ENCODE data around the gene ACTR1B. TPM values are rescaled to one million over a fixed set of nuclear protein-coding genes. Genes with fewer than 3 reads are reported as not detected.
A peak's percentile ranks its signal among the peaks of the same experiment; 100 is the strongest.

Gene ACTR1B
- total and polyA plus RNA-seq, 7 donors = 38.3 to 65.4 (median 50.9) TPM

DNA sequence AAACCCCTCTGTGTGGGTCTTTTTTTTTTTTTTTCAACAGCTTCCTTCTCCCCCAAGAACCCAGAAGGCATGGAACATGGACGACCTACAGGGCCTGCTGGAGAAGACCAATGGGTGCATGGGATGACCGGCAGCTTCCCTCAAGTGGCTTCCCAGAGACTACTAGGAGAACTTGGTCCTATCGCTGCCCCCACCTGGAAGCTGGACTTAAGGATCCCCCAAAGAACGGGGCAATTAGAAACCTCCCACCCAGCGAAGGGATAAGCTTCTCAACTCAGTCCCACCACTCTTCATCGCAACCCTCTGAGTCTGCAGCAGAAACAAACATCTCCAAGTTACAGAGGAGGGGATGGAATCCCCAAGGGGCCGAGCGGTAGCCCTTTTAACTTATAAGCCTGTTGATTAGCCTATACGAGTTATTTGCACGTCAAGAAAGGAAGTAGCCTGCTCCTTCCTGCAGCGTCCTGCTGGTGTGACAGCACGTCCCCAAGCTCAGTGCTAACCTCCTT, 1.4 kb downstream of the ACTR1B start:
- H3K4me3 ChIP-seq = peak overlapping the region; percentile 84
- WGBS, 3 donors = 30 to 35% (median 33%) methylated on average over 12 of the region's 12 CpGs
- no peak for TF ChIP-seq CTCF (IDR thresholded peaks at IDR 0.05)
- ATAC-seq (no peak), DNase-seq (no peak)
- H3K27ac ChIP-seq = peak overlapping the region; percentile 98
- peaks cover 24% of the 10 kb centered on the region for H3K4me1 ChIP-seq
- H3K36me3 ChIP-seq (ENCODE audit: insufficient read depth in 1 of 2, low read depth in 1 of 2) = peaks cover 10 to 29% of the 10 kb centered on the region in 2 donors
- no peaks in the 10 kb centered on the region for H3K27me3 ChIP-seq (ENCODE audit: insufficient read depth in 3 of 3, low read length in 2 of 3)
- H3K9me3 ChIP-seq = no peaks in the 10 kb centered on the region
- intact Hi-C loops (cut with DNase I) = loop anchor here (1.0 to 10.0 kb wide), 3 partner anchors 16 to 68 kb away; partner anchors contain the start of gene COX5B (in 1 of the 2)

GRCh38 chr2:97661927-97662326, 1.9 kb downstream of the ACTR1B start:
- Histone ChIP-seq H3K9me3 (no peaks in the 10 kb centered on the region), H3K4me1 (peaks cover 24% of the 10 kb centered on the region), H3K27me3 (ENCODE audit: insufficient read depth in 3 of 3, low read length in 2 of 3) (no peaks in the 10 kb centered on the region), H3K27ac (peak overlapping the region; percentile 98), H3K4me3 (peak overlapping the region; percentile 84), H3K36me3 (ENCODE audit: insufficient read depth in 1 of 2, low read depth in 1 of 2) (peaks cover 10 to 34% of the 10 kb centered on the region in 2 donors)
- TF ChIP-seq CTCF (IDR thresholded peaks at IDR 0.05) = no peak
- intact Hi-C loops (cut with DNase I) = loop anchor here (1.0 to 10.0 kb wide), 3 partner anchors 16 to 67 kb away; partner anchors contain the start of gene COX5B (in 1 of the 2)
- 71 to 84% (median 77%) methylated on average over 6 of the region's 6 CpGs for WGBS, 3 donors
- DNase-seq (no peak), ATAC-seq (no peak)

- TF ChIP-seq CTCF (IDR thresholded peaks at IDR 0.05) = no peak
- DNase-seq (no peak), ATAC-seq (no peak)
- no peaks in the 10 kb centered on the region for H3K9me3 ChIP-seq
- 69 to 77% (median 70%) methylated on average over 18 of the region's 18 CpGs for WGBS, 3 donors
- H3K4me3 ChIP-seq = no peak overlapping the region
- peaks cover 24% of the 10 kb centered on the region for H3K4me1 ChIP-seq
- peaks cover 10 to 44% of the 10 kb centered on the region in 2 donors for H3K36me3 ChIP-seq (ENCODE audit: insufficient read depth in 1 of 2, low read depth in 1 of 2)
- H3K27ac ChIP-seq = no peak overlapping the region
- intact Hi-C loops (cut with DNase I) = loop anchor here in 1 of 2 donors (10.0 kb wide), 1 partner anchor 66 kb away; no protein-coding TSS in a partner anchor
- H3K27me3 ChIP-seq (ENCODE audit: insufficient read depth in 3 of 3, low read length in 2 of 3) = no peaks in the 10 kb centered on the region
Measured at GRCh38 chr2:97660775-97661389, 3.0 kb downstream of the ACTR1B start.

GRCh38 chr2:97660044-97660774, 3.6 kb downstream of the ACTR1B start:
- peaks cover 24% of the 10 kb centered on the region for H3K4me1 ChIP-seq
- no peaks in the 10 kb centered on the region for H3K27me3 ChIP-seq (ENCODE audit: insufficient read depth in 3 of 3, low read length in 2 of 3)
- intact Hi-C loops (cut with DNase I) = loop anchor here in 1 of 2 donors (10.0 kb wide), 1 partner anchor 65 kb away; no protein-coding TSS in a partner anchor
- H3K27ac ChIP-seq = no peak overlapping the region
- peaks cover 10 to 50% of the 10 kb centered on the region in 2 donors for H3K36me3 ChIP-seq (ENCODE audit: insufficient read depth in 1 of 2, low read depth in 1 of 2)
- no peak overlapping the region for H3K4me3 ChIP-seq
- TF ChIP-seq CTCF (IDR thresholded peaks at IDR 0.05) = no peak
- WGBS, 3 donors = 90 to 94% (median 92%) methylated on average over 20 of the region's 20 CpGs
- no peak for ATAC-seq
- H3K9me3 ChIP-seq = no peaks in the 10 kb centered on the region
- no peak for DNase-seq
